ENCODE results near the gene ERI3. TPM values are rescaled to one million over a fixed set of nuclear protein-coding genes. Genes with fewer than 3 reads are reported as not detected.
"Not testable (repeated sequence)": the region's sequence is repeated elsewhere in the genome, so short reads cannot be mapped to it uniquely, and the experiment has no call there.

ERI3 gene
- total RNA-seq, 2 experiments from 2014 or later = 26.5 to 30.4 TPM

GRCh38 chr1:44217809-44218410 lies 137.1 kb downstream of the ERI3 start:
- POLR2A ChIA-PET = interaction anchor here (1.0 kb wide), 1 partner anchor 414 kb away, joined by 3 read pairs; no protein-coding TSS in a partner anchor
- H3K4me3 Mint-ChIP-seq = no peak overlapping the region

GRCh38 chr1:44213222-44214112 lies 141.6 kb downstream of the ERI3 start, which contains the start of gene DMAP1:
DMAP1 (plus strand) TSS chr1:44213471; CDS start chr1:44213754, 283 bp downstream.
- Mint-ChIP-seq H3K27ac (peak within 1 kb of the TSS; percentile 93), H3K4me3 (peak within 1 kb of the TSS; percentile 95), H3K27me3 (no peaks in the 10 kb centered on the region), H3K4me1 (peaks cover 15% of the 10 kb centered on the region), H3K36me3 (peaks cover 5% of the 10 kb centered on the region), H3K9me3 (no peaks in the 10 kb centered on the region)
- DNase-seq (peak; percentile 92), ATAC-seq (ENCODE audit: low read depth) (peak; percentile 84)
- POLR2A ChIA-PET = interaction anchor here (0.6 to 1.6 kb wide), 6 partner anchors 11 to 508 kb away, joined by 3 to 10 read pairs (median 4); partner anchors contain the start of gene TMEM53

More at GRCh38 chr1:44217809-44218410, 137.1 kb downstream of the ERI3 start:
- DNase-seq (peak; percentile 80), ATAC-seq (ENCODE audit: low read depth) (peak; percentile 49)
- Mint-ChIP-seq H3K4me1 (peaks cover 11% of the 10 kb centered on the region), H3K27me3 (no peaks in the 10 kb centered on the region), H3K27ac (no peak overlapping the region), H3K36me3 (peaks cover 10% of the 10 kb centered on the region), H3K9me3 (no peaks in the 10 kb centered on the region)

- Mint-ChIP-seq H3K4me1 (peaks cover 15% of the 10 kb centered on the region), H3K27ac (peak overlapping the region; percentile 93), H3K4me3 (peak overlapping the region; percentile 95), H3K27me3 (no peaks in the 10 kb centered on the region), H3K36me3 (peaks cover 3% of the 10 kb centered on the region), H3K9me3 (no peaks in the 10 kb centered on the region)
- no peak for DNase-seq
- ATAC-seq (ENCODE audit: low read depth) = peak; percentile 59
- POLR2A ChIA-PET = interaction anchor here (0.9 to 1.6 kb wide), 5 partner anchors 10 to 509 kb away, joined by 3 to 10 read pairs (median 4); partner anchors contain the start of gene TMEM53
These were observed 142.5 kb downstream of the ERI3 start for GRCh38 chr1:44212355-44213221.

GRCh38 chr1:44210595-44210994 lies 144.5 kb downstream of the ERI3 start:
- POLR2A ChIA-PET = no interaction called here
- no peak overlapping the region for H3K27ac Mint-ChIP-seq
- DNase-seq (no peak), ATAC-seq (ENCODE audit: low read depth) (no peak)
- H3K27me3 Mint-ChIP-seq = no peaks in the 10 kb centered on the region
- no peak overlapping the region for H3K4me3 Mint-ChIP-seq
- peaks cover 1% of the 10 kb centered on the region for H3K36me3 Mint-ChIP-seq
- peaks cover 15% of the 10 kb centered on the region for H3K4me1 Mint-ChIP-seq
- no peaks in the 10 kb centered on the region for H3K9me3 Mint-ChIP-seq

- DNase-seq (no peak), ATAC-seq (ENCODE audit: low read depth) (no peak)
- Mint-ChIP-seq H3K9me3 (no peaks in the 10 kb centered on the region), H3K4me3 (no peak overlapping the region), H3K27me3 (no peaks in the 10 kb centered on the region), H3K27ac (no peak overlapping the region), H3K36me3 (no peaks in the 10 kb centered on the region), H3K4me1 (peaks cover 5% of the 10 kb centered on the region)
- POLR2A ChIA-PET = no interaction called here
These were observed 146.8 kb downstream of the ERI3 start for GRCh38 chr1:44208226-44208625.

- DNase-seq; H3K36me3 Mint-ChIP-seq; ATAC-seq (ENCODE audit: low read depth); H3K4me3 Mint-ChIP-seq; H3K9me3 Mint-ChIP-seq; H3K4me1 Mint-ChIP-seq; POLR2A ChIA-PET; H3K27me3 Mint-ChIP-seq; H3K27ac Mint-ChIP-seq: not testable (repeated sequence)
These were observed 148.5 kb downstream of the ERI3 start for GRCh38 chr1:44206545-44206944.

GRCh38 chr1:44200336-44200735 lies 154.7 kb downstream of the ERI3 start:
- H3K36me3 Mint-ChIP-seq = no peaks in the 10 kb centered on the region
- H3K9me3 Mint-ChIP-seq = no peaks in the 10 kb centered on the region
- H3K4me3 Mint-ChIP-seq = no peak overlapping the region
- peaks cover 10% of the 10 kb centered on the region for H3K27me3 Mint-ChIP-seq
- H3K4me1 Mint-ChIP-seq = no peaks in the 10 kb centered on the region
- no peak overlapping the region for H3K27ac Mint-ChIP-seq
- ATAC-seq (ENCODE audit: low read depth) (no peak), DNase-seq (no peak)
- POLR2A ChIA-PET = no interaction called here

GRCh38 chr1:44174630-44175029 lies 180.4 kb downstream of the ERI3 start:
- Mint-ChIP-seq H3K9me3 (peaks cover 13% of the 10 kb centered on the region), H3K27me3 (peaks cover 10% of the 10 kb centered on the region), H3K4me3 (no peak overlapping the region), H3K36me3 (peaks cover 4% of the 10 kb centered on the region), H3K4me1 (no peaks in the 10 kb centered on the region), H3K27ac (no peak overlapping the region)
- no peak for DNase-seq
- POLR2A ChIA-PET = no interaction called here
- ATAC-seq (ENCODE audit: low read depth) = no peak

Other genes starting within 250 kb of the ERI3 start
- gene KLF17, start 236.4 kb downstream of the ERI3 start, total RNA-seq = not detected
- not detected for gene KLF18, start 213.6 kb downstream of the ERI3 start, total RNA-seq
- 10 to 100 TPM; 53.3 to 58.6 TPM for gene DMAP1, start 141.8 kb downstream of the ERI3 start, total RNA-seq
- 10 to 100 TPM; 91.3 to 94.4 TPM for gene RNF220, start 50.0 kb upstream of the ERI3 start, total RNA-seq